Lung microvascular endothelial cell (primary cell): Measurements from ENCODE around the gene MUC6. TPM values are rescaled to one million over a fixed set of nuclear protein-coding genes. Genes with fewer than 3 reads are reported as not detected.

Experiments used
- DNase-seq, 2 donors: peaks; one replicate each; pipeline versions ENCODE4 v3.0.0 to v3.0.0-alpha.2; 2010; ENCODE audit warnings: low read depth in 2 of 2
- total RNA-seq: library from RNA; depleted of rRNA; stranded (reverse); fragments of >200 nt; gene quantifications from 2 replicates; pipeline ENCODE4 v1.2.1, GENCODE V29; 2014

The MUC6 gene
- total RNA-seq, 1 donor from 2014 or later, result not detected

DNA sequence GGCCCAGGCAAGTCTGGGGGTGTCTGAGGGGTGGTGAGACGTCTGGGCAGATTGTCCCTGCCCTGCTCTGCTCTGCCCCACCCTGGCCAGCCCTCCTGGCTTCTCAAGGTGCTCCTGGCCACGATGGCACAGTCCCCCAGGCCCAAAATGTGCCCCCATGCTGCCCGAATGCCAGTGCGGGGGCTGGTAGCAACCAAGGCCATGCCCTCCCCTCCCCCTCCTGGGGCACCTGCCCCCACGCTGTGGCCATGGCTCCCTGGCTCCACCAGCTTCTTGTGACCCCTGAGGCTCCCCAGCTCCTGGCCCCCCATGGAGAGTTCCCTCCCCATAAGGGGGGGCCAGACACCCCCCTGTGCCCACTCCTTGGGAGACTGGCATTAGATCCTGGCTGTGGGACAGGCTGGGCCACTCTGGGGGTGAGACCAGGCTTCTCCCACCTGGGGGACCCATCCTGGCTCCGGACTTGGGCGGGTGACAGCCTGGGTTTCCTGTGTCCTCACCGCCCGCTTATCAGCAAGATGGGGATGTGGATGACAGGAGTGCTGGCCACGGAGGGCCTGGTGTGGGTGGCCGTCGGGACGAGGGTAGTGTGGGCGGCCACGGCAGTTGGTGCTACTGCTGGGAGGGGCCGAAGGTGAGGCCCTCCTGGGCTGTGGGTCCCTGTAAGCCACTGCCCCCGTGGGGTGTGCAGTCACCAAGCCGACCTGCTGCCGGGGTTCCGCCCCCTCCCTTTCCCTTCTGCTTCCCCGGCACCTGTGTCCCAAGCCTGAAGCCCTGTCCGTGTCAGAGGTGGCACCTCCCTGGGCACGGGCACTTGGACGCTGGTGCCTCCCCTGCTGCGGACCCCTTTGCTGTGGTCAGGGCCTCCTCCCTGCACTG, 15.9 kb upstream of the MUC6 start:
- no peak for DNase-seq

DNA sequence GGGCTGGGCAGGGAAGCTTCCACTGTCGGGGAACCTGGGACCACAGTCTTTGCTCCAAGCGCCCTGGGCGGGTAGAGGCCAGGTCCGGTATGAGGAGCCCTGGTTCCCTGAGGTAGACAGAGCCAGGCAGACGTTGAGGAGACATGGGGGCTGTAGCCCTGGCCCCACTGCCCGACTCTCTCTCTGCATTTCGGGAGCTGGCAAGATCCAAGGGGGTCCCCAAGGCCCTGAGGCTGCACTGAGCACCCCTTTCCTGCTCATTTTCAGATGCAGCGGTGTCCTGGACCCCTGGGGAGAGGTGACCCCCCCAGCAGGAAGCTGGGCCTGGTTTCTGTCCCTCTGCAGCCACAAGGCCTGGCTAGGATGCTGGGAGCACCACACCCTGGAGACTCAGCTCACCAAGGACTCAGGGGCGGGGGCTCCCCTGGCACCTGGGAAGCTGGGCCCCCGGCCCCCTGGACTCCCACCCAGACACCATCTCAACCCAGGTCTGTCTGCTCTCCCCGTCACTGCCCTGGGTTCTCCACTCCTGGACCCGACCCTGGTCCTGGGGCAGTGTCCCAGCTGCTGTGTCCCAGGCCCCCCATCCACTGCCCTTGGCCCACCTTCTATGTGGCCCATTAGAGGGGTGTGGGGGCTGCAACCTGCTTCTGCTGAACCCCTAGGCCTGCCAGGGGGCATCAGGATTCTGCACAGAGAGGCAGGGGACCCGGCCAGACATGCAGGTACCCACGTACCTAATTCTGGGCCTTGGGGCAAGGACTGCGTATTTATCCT, 15.0 kb upstream of the MUC6 start:
- no peak for DNase-seq

DNA sequence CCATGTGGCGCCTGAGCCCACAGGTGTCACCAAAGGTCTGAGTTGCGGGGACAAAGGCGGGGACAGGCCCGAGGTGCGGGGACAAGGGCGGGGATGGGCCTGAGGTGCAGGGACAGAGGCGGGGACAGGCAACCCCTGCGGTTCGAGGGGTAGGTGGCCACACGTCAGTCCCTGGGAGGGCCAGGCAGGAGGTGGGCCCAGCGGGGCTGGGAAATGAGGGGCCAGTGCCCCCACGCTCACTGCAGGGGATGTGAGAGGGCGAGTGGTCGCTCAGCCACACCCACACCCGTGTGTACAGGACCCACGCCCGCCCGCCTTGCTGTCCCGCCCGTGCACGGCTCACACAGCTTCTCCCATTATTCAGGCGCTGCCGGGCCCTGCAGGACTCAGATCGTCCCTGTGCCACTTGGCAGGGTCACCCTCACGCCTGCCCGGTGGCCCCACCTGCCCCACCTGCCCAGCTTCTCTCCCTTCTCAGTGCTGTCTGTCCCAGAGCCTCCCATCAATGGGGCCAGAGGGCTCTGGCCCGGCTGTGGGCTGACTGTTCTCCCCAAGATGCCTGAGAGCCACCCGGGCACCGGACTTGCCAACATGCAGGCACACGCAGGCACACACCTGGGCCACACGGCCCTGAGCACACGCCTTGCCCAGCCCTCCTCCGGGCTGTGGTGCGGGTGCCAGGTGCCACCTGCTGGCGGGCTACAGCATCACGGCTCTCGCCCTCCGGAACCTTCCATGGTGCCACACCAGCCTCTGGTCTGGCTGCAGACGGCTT, 14.2 kb upstream of the MUC6 start:
- DNase-seq, result peak; percentile 62 to 81

DNA sequence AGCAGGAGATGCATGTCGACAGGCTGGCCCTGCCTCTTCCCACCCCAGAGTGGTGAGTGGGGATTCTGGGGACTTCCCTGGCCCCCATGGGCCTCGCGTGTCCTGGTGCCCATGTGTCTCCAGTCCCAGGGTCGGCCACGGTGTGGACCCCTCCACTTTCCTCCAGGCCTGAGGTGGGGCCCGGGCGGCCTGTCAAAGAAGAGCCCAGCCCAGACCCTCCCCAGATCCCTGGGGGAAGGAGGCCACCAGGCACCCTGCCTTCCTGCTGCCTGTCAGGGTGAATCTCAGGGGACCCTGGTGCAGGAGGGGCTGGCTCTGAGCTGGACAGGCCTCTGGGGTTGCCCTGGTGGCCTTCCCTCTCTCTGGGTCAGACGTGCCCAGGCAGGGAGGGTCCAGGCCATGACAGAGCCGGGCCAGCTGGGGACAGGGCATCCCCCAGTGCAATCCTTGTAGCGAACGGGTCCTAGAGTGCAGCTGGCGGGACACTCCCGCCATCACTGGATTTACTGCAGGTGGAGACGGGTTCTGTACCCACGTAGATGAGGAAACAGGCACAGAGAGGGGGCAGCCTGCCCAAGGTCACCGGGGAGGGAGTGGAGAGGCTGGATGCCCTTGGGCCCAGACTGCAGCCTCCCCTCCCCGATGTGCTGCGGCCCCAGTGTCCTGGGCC, 13.5 kb upstream of the MUC6 start:
- DNase-seq, result no peak

DNA sequence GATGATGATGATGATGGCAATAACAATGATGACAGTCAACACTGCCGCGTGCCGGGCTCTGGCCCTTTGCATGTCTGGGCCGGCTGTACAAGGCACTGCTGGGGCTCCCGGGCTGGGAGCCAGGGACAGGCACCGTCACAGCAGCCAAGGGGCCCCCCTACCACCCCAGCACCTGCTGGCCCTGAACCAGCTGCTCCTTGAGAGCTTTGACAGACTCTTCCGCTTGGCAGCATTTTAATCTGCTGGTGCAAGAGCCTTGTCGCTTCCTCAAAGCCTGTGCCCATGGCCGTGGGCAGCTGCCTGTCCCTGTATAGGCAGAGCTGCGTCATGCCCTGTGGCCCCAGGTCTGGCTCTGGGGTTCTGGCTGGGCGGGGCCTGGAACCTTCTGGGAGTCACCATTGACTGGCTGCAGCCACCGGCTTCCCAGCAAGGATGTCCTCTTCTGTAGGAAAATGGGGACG, 12.9 kb upstream of the MUC6 start:
- DNase-seq, result no peak

DNA sequence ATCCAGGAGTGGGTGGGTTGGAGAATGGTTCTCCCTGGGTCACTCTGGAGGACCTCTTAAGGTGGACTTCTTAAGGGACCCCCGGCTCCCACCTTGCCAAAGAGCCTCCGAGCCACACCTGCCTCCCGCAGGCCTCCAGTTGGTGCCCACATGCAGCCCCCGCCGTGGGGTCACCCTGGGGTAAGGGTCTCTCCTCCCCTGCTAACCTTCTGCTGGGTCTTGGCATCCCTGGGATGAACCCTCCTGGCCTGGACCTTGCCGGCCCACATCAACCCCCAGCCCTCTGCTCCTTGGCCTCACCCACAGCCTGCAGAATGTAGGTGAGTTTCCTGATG, 12.5 kb upstream of the MUC6 start:
- DNase-seq, result no peak

DNA sequence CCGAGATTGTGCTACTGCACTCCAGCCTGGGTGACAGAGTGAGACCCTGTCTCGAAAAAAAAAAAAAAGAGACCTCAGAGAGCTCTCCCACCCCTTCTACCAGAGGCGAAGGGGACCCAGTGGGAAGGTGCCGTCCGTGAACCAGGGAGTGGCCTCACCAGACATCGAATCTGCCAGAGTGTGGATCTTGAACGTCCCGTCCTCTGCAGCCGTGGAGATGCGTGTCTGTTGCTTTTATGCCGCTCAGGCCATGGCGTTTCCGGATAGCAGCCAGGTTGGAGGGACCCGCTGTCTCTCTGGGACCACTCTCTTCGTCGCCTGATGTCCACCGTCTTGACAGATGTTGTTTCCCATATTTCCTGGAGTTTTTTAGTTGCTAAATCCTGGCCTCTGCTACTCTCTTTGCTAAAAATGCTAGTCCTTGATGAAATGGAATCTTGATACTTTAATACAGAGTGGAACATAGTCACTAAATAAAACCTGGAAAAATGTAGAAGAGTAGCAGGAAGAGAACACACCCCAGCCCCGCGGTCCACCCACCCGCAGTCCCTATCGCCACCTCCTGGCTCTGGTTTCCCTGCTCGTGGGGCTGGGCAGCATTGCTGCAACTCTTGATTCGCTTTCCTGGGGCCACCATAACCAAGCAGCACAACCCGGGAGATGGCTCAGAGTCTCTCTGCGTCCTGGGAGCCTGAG, 12.0 kb upstream of the MUC6 start:
- DNase-seq, result peak in 1 of 2 donors; percentile 29

DNA sequence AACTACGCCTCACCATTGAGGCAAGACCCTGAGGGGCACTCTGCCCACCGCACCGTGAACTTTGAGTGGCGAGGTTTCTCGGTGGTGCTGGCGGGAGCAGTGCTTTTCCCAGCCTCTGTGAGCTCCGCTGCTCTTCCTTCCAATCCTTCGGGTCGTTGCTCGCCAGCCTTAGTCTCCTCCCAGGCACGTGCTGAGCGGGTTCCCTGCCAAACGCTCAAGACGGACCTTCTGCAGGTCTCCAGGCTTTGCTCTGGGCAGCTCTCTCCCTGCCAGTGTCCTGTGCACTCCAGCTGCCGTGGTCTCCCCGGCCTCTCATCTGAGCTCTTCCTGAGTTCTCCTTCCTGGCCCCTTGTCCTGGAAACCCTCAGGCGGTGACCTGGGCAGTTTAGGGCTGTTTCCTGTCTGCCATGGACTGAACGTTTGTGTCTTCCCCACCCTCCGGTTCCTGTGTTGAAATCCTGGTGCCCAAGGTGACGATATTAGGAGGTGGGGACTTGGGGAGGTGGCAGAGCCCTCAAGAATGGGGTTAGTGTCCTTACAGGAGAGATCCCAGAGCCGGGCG, 11.2 kb upstream of the MUC6 start:
- DNase-seq, result no peak

DNA sequence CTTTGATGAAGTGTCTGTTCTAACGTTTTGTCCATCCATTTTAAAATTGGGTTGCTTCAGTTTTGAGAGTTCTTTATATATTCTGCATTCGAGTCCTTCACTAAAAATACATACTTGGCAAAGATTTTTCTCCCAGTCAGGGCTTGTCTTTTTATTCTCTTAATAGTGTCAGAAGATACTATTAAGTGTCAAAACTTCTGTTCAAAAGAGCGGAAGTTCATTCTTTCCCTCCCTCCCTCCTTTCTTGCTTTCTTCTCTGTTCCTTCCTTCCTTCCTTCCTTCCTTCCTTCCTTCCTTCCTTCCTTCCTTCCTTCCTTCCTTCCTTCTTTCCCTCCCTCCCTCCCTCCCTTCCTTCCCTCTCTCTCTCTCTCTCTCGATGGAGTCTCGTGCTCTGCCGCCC, 7.6 kb upstream of the MUC6 start:
- no peak for DNase-seq

DNA sequence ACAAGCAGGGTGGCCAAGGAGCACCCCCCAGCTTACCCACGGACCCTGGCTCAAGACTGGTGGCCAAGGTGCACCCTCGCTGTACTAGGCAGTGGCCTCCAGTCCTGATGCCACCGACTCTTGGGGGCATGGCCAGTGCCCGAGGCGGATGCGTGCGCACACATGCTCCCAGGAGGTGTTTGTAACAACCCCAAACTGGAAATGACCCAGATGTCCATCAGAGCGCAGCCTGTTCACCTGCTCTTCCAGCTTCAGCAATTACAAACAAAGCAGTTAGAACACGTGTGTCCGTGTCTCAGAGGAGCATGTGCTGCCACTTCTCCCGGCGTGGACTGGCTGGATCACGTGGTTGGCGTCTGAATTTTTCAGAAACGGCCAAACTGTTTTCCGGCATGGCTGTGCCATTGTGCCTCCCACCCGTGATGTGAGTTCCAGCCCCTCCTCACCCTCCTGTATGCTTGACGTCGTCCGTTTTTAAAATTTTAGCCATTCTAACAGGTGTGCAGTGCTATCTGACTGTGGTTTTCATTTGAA, 7.1 kb upstream of the MUC6 start:
- DNase-seq, result no peak

DNA sequence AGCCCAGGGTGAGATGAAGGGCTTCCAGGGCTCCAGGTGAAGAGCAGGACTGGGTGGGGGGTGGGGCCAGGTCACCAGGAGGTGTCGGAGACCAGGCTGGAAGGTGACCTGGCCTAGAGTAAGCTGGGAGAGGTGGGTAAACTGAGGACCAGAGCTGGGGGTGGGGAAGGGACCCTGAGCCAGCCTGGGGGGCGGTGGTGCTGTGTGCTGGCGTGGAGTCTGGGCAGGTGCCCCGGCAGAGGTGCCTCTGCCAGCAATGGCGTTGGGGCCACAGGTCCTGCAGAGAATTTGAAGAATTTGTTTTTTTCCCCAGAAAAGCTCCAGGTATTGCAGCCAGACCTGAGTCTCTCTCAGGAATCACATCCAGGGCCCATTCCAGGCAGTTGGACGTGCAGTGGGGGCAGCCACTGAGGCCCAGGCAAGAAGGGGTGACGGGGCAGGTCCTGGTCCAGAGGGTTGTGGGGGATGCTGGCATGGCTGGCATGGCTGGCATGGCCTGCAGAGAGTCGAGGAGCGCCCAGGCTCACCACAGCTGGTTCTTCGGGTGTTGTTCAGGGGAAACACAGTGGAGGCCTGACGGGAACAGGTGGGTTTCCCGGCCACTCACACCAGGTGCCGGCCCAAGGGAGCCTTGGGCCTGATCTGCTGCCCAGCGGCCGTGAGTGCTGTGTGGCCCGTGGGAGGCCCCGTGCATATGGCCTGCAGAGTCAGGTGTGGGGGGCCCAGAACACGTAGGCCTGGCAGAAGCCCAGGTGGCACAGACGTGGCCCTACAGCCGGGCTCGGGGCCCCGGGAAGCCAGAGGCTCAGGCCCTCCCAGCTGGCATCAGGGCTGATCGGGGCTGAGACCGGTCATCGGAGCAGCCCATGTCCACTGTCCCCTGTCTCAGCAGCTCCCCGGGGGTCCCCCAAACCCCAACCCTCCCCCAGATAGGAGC, 6.4 kb upstream of the MUC6 start:
- DNase-seq, result no peak

DNA sequence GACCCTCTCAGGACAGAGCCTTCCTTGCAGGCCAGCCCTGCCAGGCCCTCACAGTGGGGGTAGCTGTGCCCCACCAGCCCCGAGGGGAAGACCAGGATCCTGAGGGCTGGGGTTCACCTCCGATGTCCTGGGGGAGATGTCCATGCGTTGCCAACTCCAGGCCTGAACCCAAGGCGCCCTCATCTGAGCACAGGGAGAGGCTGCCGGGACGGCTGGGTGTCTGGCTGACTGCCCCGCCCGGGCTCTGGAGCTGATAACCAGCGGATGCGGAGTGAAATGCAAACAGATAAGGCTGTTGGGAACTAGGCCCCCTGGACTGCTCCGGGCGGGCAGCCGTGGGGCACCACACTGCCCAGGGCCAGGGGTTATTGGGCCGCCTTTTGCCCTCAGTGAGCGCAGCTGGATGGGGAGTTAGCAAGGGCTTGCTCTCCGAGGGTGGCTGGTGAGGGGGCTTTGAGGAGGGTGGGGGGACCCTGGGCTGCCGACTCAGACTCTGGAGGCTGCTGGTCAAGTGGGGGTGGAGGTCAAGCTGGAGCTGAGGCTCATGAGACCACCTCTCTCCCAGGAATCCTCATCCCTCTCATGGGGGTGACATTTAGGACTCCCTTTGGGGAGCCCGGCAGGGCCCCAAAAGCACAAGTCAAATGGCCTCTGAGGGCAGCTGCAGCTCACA, 5.6 kb upstream of the MUC6 start:
- DNase-seq, result peak in 1 of 2 donors; percentile 26

DNA sequence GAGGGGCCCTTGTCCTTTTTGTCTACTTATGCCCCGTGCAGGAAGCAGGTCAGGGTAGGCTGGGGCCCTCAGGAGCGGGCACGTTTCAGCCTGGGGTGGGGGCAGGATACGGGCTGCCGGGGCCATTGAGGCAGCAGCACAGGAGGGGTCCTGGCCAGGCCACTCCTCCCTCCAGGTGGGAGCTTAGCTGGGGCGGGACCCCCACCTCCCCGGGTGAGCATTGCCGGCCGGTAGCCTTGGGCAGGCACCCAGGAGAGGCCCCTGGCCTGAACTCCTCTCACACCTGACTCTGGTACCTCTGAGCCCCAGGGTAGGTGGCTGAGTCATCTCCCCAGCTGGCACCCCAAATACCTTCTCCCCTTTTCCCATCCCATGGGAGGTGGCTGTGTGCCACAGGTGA, 5.0 kb upstream of the MUC6 start:
- no peak for DNase-seq

DNA sequence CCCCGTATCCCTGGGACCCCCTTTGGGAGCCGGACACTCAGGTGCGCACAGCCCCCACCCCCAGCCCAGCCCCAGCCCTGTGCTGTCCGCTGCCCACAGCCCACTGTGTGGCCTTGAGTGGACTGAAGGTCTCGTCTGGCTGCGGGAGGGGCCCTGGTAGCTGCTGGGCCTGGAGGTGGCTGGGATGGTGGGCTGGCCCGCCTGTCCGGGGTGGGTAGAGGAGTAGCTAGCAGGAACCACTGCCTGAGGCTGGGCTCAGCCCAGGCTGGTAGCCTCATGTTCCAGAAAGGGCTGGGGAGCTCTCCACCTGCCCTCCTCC, 4.6 kb upstream of the MUC6 start:
- no peak for DNase-seq

DNA sequence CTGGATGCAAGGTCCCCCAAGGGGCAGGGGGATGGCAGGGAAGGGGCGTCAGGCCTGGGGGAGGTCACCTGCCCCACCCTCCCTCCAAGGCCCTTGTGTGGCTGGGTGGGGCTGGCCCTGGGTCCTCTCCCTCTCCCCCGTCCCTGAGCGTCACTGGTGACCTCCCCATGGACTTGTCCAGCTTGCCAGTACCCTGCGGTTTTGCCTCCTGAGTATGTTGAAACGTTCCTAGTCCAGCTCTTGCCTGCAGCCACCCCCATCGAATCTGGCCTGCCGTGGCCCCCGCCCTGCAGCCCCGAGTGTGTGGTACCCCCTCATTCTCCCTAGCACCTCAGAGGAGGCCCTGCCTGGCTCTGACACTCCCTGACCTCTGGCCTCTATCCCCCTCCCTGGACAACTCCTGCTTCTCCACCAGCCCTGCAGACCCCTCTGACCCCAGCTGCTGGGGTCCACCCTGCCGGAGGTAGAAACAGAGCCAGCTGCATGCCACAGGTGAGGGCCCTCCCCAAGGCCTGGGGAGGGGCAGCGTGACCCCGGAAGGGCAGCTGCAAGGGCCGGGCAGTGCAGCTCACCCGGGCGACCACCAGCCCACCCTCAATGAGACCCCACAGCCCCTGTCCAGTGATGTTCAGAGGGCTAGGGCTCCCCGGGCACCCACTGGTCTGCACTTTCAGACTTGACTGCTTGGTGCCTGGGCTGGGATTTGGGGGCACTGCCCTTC, 4.1 kb upstream of the MUC6 start:
- DNase-seq, result no peak

DNA sequence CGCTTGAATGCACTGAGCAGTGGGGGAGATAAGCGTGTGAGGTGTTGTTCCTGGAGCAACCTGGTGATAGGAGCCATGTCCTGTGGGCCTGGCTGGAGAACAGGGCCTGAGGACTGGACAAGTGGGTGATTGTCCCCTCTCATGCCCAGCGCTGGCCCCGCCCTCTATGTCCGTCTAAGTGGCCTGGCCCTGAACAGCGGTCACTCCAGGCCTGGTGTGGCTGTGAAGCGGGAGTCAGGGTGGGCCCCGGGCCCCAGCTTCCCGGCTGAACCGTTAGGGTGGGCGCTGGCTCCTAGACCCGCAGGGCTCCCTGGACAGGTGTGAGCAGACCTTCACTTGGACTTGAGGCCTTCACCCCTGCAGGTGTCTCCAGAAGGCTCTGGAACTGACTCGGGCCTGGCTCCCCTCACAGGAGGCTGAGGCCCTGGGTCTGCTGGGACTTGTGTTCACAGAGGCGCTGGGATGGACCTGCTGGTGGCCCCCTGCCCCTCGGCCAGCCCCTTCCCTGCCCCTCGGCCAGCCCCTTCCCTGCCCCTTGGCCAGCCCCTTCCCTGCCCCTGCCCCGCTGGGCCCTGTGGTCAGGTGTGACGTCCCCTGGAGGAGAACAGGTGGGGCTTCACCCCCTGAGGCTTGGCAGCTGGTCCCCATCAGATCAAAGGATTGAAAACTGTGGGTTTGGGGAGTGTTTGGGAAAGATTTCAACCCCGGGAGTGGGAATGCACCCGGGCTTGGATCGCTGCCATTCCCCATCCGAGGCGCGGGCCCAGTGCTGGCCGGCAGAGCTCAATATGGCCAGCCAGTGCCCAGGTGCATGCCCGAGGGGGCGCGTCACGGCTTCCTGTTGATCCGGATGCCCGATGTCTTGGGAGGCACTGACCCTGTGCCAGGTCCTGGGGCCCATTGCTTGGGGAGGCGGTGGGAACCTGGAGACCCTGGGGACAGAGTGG, 3.2 kb upstream of the MUC6 start:
- DNase-seq, result no peak

DNA sequence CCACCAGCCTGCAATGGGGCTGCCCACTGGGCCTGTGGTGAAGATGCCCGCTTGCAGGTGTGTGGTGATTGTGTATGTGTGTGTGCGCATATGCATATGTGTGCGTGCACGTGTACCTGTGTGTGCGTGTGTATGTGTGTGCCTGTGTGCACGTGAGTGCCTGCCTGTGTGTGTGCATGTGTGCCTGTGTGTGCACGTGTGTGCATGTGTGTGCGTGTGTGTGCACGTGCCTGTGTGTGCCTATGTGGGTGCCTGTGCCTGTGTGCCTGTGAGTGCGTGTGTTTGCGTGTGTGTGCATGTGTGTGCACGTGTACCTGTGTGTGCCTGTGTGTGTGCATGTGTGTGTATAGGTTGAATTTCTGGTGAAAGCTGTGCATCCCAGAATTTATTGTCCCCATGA, 2.4 kb upstream of the MUC6 start:
- DNase-seq, result no peak
